HUDEP-2 (cell line): Measurements from ENCODE around the gene ZNF782.
"Not testable (repeated sequence)": the region's sequence is repeated elsewhere in the genome, so short reads cannot be mapped to it uniquely, and the experiment has no call there.

Source experiments
- DNase-seq, 76 experiments: peaks; one replicate each; lab custom pipeline; 2025; ENCODE audit not compliant: unreplicated experiment in 76 of 76; lab: John Stamatoyannopoulos, UW

Gene ZNF782

DNA sequence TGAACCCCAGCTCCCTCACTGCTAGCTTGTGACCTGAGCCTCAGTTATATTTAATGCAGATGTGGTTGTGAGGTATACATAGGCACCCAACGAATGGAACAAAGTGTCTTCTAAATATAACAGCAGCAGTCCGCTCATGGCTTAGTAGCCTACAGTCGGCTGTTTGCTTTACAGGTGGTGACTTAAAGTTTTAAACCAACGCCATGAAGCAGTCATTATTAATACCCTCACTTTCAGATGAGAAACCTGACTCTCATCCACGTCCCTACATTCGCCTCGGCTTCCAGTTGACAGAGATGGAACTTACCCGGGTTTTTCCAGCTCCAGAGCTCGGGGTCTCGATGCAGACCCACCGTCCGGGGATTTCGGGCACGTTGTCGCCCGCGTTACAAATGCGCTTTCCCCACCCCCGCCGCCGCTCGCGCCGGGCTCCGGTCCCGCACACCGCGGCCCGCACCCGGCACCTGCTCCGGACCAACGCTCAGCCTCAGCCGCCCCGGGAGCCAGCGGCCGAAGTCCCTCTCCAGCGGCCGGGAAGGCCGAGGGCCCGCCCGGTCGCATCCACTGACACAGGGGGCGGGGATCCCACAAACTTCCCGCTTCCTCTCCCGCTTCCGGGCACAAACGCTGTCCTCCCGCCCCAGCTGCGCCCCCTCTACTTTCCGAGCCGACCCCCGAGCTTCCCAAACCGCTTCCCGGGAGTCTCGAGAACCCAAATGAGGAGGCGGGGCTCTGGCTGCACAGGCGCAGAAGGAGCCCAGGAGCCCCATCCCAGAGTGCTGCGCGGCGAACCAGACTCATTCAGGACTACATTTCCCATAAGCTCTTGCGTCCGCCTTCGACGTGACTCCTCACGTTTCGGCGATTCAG is at the start of gene ZNF782:
Gene ZNF782 (minus strand): TSS at position 734 of the 870 bp plus-strand sequence. CDS start 2,553 bp downstream, outside the sequence.
- DNase-seq, result peak in 74 of 76 experiments; percentile 21 to 89 (median 79)

DNA sequence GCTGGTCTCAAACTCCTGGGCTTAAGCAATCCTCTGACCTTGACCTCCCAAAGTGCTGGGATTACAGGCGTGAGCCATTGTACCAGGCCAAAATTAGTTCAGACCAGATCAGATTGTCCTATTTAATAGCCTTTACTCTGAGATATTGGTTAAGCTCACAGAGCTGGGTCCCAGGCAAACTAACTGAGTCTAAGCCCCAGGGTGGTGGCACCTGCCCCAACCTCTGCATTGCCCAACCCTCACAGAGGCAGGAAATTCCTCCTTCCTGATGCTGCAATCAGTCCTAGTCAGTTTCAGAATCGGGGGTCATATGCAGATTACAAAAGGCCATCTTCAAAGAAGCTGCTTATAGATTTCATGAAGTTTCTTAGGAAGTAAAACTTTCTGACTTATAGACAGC is 45.7 kb upstream of the ZNF782 start:
- not testable (repeated sequence) for DNase-seq

DNA sequence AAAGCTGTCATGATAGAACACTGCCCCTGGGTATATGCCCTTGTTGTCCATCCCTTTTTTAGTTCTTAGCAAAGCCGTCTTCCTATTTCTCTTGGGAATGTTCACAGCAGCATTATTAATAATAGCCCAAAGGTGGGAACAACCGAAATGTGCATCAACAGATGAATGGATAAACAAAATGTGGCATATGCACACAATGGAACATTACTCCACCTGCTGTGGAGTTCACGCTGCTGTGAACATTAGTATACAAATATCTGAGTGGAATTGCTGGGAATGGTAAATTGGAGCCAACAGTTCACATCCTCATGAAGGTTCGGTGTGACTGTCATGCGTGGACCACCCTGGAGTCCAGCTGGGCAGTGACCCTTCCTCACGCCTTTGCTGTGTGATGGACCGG is 37.8 kb upstream of the ZNF782 start:
- no peak for DNase-seq

DNA sequence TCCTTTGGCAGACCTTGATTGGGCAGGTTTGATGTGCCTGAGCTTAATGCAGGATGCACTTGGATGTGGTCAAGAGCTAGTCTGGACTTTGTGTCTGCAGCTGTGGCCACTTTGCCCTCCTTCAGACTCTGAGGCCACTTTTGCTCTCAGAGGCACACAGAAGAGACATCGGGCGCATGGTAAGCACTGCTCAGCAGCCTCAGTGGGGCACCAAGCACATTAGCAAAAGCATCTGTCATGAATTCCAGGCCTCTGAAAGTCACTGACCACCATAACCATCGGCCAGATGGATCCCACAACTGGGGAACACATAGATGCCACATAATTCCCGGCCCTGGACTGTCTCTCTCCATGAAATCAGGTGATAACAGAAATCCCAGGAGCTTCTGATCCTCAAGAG is 34.3 kb upstream of the ZNF782 start:
- no peak for DNase-seq

DNA sequence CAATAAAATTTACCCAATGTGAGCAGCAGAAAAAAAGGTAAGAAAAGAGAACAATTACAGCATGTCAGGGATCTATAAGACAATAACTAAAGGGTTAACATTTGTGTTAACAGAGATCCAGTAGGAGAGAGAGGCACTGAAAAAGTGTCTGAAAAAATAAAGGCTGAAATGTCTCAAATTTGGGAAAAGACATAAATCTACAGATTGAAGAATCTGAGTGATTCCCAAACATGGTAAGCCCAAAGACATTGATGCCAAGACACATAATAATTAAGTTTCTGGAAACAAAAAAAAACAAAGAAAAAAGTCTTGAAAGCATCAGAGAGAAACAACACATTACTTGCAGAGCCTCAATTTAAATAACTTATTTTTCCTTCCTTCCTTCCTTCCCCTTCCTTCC is 31.1 kb upstream of the ZNF782 start:
- DNase-seq, result no peak

DNA sequence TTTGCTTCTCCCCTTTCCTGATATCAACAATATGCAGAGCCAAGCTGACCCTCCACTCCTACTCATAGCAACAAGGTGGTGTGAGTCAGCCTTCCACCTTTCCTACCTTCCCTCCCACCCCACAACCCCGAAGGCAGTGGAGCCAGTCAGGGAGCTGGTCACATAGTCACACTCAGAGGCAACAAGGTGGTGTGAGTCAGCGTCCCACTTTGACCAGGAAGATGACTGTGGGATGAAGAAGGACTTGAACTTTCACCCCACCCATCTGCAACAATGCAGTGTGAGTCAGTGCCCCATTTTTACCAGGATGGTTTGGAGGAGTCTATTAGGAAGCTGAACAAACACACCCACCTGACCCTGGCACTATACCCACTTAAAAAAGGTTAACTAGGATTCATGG is 30.1 kb upstream of the ZNF782 start:
- DNase-seq, result peak in 1 of 76 experiments; percentile 0

DNA sequence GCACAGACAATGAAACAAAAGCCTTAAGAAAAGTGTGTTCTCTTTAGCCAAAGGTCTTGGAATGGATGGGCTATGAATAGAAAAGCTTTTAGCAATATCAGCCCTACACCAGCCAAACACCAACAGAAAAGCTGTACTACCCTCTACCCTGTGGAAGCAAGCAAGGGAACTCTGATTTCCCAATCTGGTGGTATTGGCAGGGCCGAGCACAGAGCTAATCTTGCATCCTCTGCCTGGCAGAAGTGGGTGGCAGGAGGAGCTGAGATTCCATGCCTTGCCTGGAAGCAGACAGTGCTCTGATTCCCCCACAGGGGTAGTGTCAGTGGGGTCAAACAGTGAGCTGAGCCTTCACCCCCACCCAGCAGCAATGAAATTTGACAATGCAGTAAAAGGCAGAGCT is 29.6 kb upstream of the ZNF782 start:
- no peak for DNase-seq

DNA sequence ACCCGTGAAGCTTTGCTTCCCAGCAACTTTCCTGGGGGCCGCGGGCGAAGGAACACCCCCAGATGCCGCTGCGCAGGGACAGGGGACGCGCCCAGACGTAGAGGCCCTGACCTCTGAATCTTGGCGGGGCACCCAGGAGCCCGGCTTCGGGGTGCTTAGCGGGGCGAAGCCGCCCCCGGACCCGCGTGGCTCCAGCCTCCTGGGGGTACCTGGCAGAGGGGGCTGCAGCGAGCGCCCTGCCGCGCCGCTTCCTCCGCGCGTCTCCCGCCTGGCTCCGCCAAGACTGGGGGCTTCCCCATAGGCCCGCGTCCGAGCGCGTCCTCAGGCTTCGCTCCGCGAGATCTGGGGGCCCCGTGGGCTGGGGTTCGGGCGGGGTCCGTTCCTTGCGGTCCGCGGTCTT is 23.0 kb upstream of the ZNF782 start:
- DNase-seq, result no peak

DNA sequence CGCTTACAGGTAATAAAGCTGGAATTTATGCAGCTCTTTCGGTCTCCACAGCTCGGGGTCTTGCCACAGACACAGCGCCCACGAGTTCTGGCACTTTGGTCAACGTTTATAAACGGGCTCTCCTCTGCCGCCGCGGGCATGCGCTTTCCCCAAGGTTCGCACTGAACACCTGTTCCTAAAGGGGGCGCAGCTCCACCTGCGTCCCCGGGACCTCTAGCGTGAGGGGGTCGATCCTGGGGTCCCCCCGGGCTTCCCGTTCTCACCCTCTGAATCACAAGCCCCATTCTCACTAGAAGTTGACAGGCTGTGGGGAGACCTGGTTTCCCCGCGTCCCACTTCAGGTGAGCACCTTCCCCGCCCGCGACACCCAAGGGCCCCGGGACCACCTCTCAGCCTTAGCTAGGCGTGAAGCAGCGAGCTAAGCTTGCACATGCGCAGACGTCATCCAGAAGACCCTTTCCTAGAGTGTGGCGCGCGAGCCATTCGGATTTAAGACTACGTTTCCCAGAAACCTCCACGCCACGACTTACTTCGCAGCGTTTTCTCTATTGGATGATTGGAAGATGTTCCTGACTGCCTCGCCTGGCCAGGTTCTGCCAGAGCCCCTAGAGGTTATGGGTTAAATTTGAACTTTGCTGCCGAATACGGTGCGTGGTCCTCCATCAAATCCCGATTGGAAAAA is 21.3 kb upstream of the ZNF782 start:
- peak in 66 of 76 experiments; percentile 9 to 78 (median 48) for DNase-seq

DNA sequence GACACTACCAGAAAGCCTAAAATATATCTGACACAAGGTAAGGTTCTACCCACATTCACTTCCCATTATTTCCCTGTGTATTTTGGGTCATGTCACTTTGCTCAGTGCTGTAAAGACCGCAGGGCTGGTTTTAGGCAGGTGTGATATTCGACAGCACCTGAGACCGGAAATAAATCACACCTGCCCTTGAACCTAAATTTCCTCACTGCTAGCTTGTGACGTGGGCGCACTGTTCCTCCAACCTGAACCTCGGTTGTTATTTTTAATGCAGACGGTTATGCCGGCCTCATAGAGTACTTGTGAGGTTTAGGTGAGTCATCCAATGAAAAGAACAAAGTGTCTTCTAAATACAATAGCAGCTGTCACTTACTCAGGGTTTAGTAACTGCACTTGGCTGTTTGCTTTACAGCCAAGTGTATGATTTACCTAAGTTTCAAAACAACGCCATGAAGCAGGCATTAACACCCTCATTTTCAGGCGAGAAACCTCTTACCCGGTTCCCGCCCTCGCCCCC is 20.7 kb upstream of the ZNF782 start:
- no peak for DNase-seq

DNA sequence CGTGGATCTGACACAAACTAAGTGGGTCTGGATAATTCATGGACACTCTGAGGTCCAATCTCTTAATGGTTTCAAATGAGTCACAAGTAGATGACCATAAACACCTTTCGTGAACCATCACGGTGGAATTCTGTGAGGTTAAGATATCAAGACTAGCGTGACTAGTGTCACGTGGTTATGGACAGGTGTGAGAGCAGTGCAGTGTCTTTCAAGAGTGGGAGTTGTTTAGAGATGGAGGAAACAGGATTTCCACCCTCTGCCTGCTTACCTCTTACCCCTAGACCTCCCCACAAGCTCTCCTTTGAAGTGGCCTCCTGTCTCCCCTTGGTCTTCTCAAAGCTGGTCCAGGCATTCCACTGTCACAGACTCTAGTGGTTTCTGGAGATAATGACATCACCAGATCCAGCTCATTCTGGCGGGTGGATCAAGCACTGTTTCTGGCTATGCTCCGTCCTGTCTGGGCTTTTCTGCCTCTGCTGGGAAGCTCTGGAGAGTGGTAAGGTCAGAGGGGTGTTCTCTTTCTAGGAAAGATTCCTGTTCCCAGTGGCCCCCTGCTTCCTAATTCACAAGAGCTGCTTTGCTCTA is 20.0 kb upstream of the ZNF782 start:
- no peak for DNase-seq

DNA sequence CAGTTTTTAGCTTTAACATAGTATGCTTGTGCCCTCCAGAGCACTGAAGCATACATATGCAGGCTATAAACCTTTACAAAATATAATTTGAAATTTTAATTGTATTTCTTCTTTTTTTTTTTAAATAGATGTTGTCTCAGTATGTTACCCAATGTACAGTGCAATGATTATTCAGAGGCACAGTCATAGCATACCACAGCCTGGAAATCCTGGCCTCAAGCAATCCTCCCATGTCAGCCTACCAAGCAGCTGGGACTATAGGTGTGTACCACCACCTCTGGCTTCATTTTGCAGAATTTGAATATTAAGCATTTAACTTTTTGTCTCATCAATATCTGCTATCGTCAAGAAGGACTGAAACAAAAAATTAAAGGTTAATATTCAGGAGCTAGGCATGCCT is 16.9 kb upstream of the ZNF782 start:
- DNase-seq, result no peak

DNA sequence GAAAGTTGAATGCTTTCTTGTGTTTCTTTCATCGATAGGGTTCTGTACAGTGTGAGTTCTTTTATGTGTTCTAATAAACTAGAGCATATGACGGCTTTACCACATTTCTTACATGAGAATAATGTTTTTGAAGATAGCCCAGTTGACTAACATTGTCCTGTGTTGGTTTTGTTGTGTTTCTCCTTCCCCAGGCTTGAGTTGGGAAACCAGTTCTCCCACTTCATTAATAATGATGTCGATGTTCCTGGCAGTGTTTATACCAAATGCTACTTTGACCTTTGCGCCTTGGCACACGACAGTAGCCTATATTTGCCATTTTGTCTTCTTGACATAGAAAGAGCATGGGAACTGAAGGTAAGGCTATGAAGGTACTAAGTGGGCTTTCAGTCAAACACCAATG is 14.4 kb upstream of the ZNF782 start:
- DNase-seq, result no peak

DNA sequence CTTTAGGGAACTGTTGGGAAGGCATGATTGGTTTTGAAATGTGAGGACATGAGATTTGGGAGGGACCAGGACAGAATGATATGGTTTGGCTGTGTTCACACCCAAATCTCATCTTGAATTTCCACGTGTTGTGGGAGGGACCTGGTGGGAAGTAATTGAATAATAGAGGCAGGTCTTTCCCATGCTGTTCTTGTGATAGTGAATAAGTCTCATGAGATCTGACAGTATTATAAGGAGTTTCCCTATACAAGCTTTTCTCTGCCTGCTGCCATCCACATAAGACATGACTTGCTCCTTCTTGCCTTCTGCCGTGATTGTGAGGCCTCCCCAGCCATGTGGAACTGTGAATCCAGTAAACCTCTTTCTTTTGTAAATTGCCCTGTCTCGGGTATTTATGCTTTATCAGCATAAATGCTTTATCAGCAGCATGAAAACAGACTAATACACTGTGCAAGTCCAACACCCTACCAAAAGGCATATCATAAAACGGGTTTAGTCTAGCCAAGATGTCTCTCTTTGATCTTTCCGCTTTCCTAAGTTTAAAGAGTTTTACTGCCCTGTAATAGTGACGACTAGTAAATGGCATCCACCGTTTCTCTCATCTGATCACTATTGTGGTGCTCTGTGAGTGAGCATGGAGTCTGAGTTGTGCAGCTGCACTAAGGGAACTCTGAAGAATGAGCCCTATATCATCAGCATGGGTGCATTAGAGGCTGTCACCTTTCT is 12.9 kb upstream of the ZNF782 start:
- no peak for DNase-seq

DNA sequence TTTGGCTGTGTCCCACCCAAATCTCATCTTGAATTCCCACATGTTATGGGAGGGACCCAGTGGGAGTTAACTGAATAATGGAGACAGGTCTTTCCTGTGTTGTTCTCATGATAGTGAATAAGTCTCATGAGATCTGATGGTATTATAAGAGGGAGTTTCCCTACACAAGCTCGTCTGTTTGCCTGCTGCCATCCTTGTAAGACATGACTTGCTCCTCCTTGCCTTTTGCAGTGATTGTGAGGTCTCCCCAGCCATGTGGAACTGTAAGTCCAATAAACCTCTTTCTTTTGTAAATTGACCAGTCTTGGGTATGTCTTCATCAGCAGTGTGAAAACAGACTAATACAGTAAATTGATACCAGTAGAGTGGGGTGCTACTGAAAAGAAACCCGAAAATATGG is 10.9 kb upstream of the ZNF782 start:
- DNase-seq, result not testable (repeated sequence)

DNA sequence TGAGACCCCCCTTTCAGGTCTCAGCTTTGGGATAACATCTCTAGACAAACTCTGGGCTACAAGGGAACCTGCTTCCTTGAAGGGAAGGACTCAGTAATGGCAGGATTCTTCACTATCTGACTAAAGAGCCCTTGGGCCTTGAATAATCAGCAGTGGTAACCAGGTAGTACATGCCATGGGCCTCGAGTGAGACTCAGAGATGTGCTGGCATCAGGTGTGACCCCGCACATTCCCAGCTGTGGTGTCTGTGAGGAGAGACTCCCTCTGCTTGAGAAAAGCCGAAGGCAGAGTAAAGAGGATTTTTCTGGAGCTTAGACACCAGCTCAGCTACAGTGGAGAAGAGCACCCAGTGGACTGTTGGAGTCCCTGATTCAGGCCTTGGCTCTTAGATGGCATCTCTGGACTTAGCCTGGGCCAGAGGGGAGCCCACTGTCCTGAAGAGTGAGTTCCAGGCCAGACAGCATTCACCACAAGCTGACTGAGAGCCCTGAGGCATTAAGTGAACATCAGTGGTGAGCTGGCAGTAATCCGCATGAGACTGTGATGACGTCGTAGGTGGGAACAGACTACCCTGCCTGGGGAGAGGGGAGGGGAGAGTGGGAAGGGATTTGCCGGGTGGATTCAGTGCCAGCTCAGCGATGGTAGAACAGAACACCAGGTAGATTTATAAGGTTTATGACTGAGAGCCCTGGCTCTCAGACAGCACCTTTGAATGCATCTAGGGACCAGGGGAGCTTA is 5.3 kb upstream of the ZNF782 start:
- DNase-seq, result no peak

DNA sequence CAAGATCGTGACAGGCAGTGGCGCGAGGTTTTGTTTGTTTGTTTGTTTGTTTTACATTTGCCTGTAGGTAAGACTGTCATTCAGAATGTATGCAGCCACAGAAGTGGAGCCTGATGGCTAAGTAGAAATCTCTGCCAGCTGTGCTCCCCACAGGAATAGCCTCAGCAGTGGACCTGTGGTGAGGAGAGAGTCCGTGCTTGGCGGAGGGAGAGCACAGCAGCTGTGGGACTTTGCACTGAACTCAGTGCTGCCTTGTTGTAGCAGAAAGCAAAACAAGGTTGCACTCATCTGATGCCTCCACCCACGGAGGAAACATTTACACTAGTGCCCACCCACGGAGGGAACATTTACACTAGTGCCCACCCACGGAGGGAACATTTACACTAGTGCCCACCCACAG is 4.4 kb upstream of the ZNF782 start:
- no peak for DNase-seq

DNA sequence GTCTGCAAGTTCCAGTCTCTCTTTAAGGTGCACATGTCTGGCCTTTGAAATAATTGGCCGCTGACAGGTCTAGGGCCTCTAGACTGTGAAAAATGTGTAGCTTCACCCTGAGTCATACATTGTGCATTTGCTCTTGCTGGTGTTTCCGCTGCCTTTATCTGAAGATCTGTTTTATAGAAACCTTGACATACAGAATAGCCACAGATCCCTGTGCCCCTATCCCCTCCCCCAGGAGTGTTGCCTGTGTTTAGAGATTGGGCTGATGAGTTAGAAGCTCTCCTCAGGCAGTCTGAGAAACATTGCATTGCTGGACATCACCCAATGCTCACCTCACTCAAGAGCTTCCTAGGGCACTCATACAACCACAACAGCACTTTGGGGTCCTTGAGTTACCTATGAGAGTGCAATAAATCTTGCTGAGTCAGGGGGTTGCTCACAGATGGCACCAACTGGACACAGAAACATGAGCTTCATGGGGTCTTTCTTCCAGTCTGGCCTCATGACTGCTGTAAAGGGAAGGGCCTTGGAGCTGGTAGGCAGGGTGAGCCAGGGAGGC is 3.8 kb upstream of the ZNF782 start:
- DNase-seq, result peak in 30 of 76 experiments; percentile 3 to 55 (median 30)

DNA sequence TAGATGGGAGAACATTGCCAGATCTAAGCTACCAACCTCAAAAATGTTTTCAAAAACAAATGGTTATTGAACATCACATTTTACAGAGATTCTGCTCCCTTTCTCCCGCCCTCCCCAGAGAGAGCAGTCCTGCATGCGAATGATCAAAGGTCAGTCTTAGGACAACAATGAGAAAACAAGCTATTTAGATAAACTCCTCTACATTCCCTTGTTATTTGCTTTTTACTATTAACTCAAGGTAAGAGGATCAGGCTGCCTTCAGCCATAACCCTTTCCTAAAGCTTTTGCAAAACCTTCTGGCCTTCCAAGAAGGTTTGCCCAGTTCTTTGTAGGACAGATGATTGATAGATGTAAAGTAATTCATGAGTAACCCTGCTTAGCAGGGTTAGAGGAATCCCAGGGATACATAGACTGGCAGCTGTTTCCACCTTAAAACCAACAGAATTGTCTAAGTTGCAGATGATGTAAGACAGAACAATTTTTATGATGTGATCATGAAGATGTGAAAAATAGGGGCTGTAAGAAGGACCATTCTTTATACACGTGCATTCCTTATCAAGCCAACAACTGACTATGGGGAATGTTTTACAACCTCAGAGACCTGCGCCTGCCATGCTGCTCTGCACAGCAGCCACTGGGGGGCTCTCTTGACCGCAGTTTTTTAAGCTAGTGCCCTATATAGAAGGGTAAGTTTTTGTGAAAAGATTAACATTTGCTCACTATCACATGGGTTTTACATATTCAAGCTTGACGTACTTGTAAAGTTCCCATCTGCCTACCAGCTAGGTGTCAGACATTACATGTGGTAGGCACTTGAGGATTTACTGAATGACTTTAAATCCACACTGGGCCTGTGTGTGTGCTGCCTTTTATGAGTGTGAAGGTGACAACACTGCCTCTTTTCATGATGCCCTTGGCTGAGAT is 2.3 kb upstream of the ZNF782 start:
- peak in 60 of 76 experiments; percentile 5 to 68 (median 36) for DNase-seq
